Activated B cell treated with CpG ODN at 0.5 μM for 24 hours (primary cell): ENCODE data around the gene HIVEP2. TPM values are rescaled to one million over a fixed set of nuclear protein-coding genes. Genes with fewer than 3 reads are reported as not detected.

Experiments used
- ATAC-seq: fragments of 200-7000 bp; cut with Tn5 transposase; one replicate; pipeline ENCODE4 v1.10.0; 2021; ENCODE audit warnings: low read depth, mild to moderate bottlenecking, moderate library complexity
- CTCF ChIA-PET: fragments of 350-600 bp; sonication (Branson Sonifier 250); formaldehyde crosslinking; loops from one replicate; lab custom pipeline; 2021; ENCODE audit warnings: antibody characterized with exemption; lab: Charles Lee
- POLR2A ChIA-PET: fragments of 350-600 bp; sonication (Branson Sonifier 250); formaldehyde crosslinking; loops from one replicate; lab custom pipeline; 2021; ENCODE audit warnings: antibody characterized with exemption; lab: Charles Lee
- DNase-seq: peaks from one replicate; pipeline ENCODE4 v3.0.0; 2022
- H3K27ac Mint-ChIP-seq: one replicate; pipeline ENCODE4 v1.8.0; 2020; ENCODE audit warnings: mixed read lengths
- H3K27me3 Mint-ChIP-seq: one replicate; pipeline ENCODE4 v1.8.0; 2021; ENCODE audit warnings: mixed read lengths
- H3K36me3 Mint-ChIP-seq: one replicate; pipeline ENCODE4 v1.8.0; 2021; ENCODE audit warnings: low read depth, mixed read lengths
- H3K4me1 Mint-ChIP-seq: one replicate; pipeline ENCODE4 v1.8.0; 2021; ENCODE audit warnings: mixed read lengths
- H3K4me3 Mint-ChIP-seq: one replicate; pipeline ENCODE4 v1.8.0; 2020; ENCODE audit warnings: mild to moderate bottlenecking, mixed read lengths
- H3K9me3 Mint-ChIP-seq: one replicate; pipeline ENCODE4 v1.8.0; 2020; ENCODE audit warnings: mixed read lengths
- CTCF ChIP-seq: fragments of 200-600 bp; IDR thresholded peaks from one replicate; pipeline ENCODE4 v1.8.0; 2022; ENCODE audit warnings: antibody characterized with exemption, mild to moderate bottlenecking
- intact Hi-C: fragments of 100-400 bp; cut with micrococcal nuclease; formaldehyde crosslinking; loops from one replicate; pipeline ENCODE4 v1.15.1; 2024
- total RNA-seq: library from RNA; stranded (reverse); gene quantifications from 2 replicates; pipeline ENCODE4 v1.2.3, GENCODE V29; 2022

HIVEP2 gene
- total RNA-seq, 1 donor from 2014 or later = 25.4 TPM

GRCh38 chr6:142892254-142893021, 52.5 kb downstream of the HIVEP2 start:
- DNase-seq (no peak), ATAC-seq (no peak)
- CTCF ChIA-PET = interaction anchor here (0.6 kb wide), 1 partner anchor 116 kb away, joined by 3 read pairs; no protein-coding TSS in a partner anchor
- no peak overlapping the region for H3K27ac Mint-ChIP-seq
- no peaks in the 10 kb centered on the region for H3K9me3 Mint-ChIP-seq
- H3K36me3 Mint-ChIP-seq = peaks cover 4% of the 10 kb centered on the region
- H3K27me3 Mint-ChIP-seq = no peaks in the 10 kb centered on the region
- peaks cover 27% of the 10 kb centered on the region for H3K4me1 Mint-ChIP-seq
- no peak for TF ChIP-seq CTCF
- POLR2A ChIA-PET = no interaction called here
- intact Hi-C loops = no loop called here
- H3K4me3 Mint-ChIP-seq = no peak overlapping the region

DNA sequence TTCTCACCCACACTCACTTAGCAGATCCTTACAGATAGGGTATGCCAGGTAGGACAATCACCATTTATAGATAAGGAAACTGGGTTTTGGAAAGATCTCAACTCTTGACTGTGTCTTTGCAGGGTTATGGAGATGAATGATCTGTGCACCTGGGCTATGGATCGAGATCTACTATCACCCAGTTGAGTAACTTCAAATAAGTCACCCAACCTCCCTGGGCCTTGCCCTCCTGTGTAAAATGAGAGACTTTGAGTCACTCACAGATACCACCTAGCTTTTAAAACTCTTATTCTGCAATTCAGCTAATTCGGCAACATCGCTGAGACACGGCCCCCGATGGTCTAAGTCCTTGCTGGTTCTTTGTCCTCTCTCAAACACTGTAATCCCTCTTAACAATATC, 53.5 kb downstream of the HIVEP2 start:
- intact Hi-C loops = no loop called here
- no peak overlapping the region for H3K27ac Mint-ChIP-seq
- no peak for DNase-seq
- no peaks in the 10 kb centered on the region for H3K9me3 Mint-ChIP-seq
- POLR2A ChIA-PET = no interaction called here
- no peaks in the 10 kb centered on the region for H3K27me3 Mint-ChIP-seq
- ATAC-seq = no peak
- H3K36me3 Mint-ChIP-seq = peaks cover 4% of the 10 kb centered on the region
- no peak overlapping the region for H3K4me3 Mint-ChIP-seq
- CTCF ChIA-PET = no interaction called here
- TF ChIP-seq CTCF = no peak
- peaks cover 37% of the 10 kb centered on the region for H3K4me1 Mint-ChIP-seq

GRCh38 chr6:142888456-142888855, 56.5 kb downstream of the HIVEP2 start:
- Mint-ChIP-seq H3K4me1 (peaks cover 60% of the 10 kb centered on the region), H3K27ac (peak overlapping the region; percentile 76), H3K9me3 (no peaks in the 10 kb centered on the region), H3K27me3 (no peaks in the 10 kb centered on the region), H3K36me3 (peaks cover 6% of the 10 kb centered on the region), H3K4me3 (no peak overlapping the region)
- ChIA-PET CTCF (interaction anchor here (1.6 to 2.0 kb wide), 2 partner anchors 138 to 140 kb away, joined by 5 read pairs; no protein-coding TSS in a partner anchor), POLR2A (no interaction called here)
- DNase-seq (no peak), ATAC-seq (no peak)
- no peak for TF ChIP-seq CTCF
- intact Hi-C loops = loop anchor here (5.0 kb wide), 2 partner anchors 126 to 139 kb away; no protein-coding TSS in a partner anchor

DNA sequence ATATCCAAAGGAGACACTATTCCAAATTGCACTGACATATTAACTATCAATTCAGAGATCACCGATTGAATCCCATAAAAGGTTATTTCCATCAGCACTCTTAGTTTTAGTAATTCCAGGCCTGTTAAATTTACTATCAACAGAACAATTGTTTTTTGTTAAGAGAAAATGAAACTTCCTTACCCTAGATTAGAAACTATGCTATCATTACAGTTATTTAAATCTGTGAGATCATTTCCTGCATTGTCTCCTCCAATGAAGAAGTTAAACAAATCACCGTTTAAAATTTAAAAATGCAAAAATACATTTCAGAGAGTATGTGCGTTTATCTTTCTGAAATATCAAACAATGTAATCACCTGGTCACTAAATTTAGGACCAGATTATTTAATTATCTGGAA, 57.5 kb downstream of the HIVEP2 start:
- TF ChIP-seq CTCF = no peak
- H3K27ac Mint-ChIP-seq = peak overlapping the region; percentile 72
- H3K27me3 Mint-ChIP-seq = no peaks in the 10 kb centered on the region
- CTCF ChIA-PET = no interaction called here
- peaks cover 10% of the 10 kb centered on the region for H3K36me3 Mint-ChIP-seq
- DNase-seq (no peak), ATAC-seq (no peak)
- no peaks in the 10 kb centered on the region for H3K9me3 Mint-ChIP-seq
- POLR2A ChIA-PET = interaction anchor here (1.0 to 6.0 kb wide), 2 partner anchors 26 to 39 kb away, joined by 3 to 29 read pairs; no protein-coding TSS in a partner anchor
- H3K4me3 Mint-ChIP-seq = peak overlapping the region; percentile 19
- H3K4me1 Mint-ChIP-seq = peaks cover 70% of the 10 kb centered on the region
- intact Hi-C loops = loop anchor here (1.0 to 5.0 kb wide), 4 partner anchors 15 to 194 kb away; no protein-coding TSS in a partner anchor
